ENCODE results near the gene UPF3A. TPM values are rescaled to one million over a fixed set of nuclear protein-coding genes. Genes with fewer than 3 reads are reported as not detected.
A peak's percentile ranks its signal among the peaks of the same experiment; 100 is the strongest.

UPF3A gene
- total RNA-seq, 3 donors from 2014 or later (not counting 1 experiment from before 2014, with no cell fraction given) = 37.8 to 66.5 (median 44.7) TPM

DNA sequence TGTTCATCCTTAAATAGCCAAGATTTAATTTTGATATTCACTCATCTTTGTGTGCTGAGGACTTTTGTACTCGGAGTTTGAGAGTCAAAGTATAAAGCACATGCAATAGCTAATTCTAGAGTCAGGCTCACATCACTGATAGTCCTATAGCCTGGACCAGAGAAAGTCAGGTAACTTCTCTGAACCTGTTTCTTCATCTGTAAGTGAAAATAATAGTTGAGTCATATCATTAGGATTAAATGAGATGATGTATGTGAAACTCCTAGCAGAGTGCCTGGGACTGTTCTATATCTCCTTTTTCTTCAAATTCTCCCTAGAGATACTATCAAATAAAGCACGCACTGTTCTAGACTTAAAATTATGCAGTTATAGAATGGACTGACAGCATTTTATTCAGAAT is 41.9 kb downstream of the UPF3A start:
- H3K36me3 Mint-ChIP-seq = peaks cover 19% of the 10 kb centered on the region
- no peak overlapping the region for H3K4me3 ChIP-seq (ENCODE audit: low read length)
- H3K9me3 ChIP-seq (ENCODE audit: control insufficient read depth, insufficient read depth, low read length) = no peaks in the 10 kb centered on the region
- no peak overlapping the region for H3K27ac ChIP-seq (ENCODE audit: low read length)
- H3K4me1 Mint-ChIP-seq = peaks cover 17 to 36% of the 10 kb centered on the region in 2 donors
- no peak overlapping the region for H3K4me3 Mint-ChIP-seq
- H3K4me1 ChIP-seq (ENCODE audit: control insufficient read depth, insufficient read depth, low read length) = no peaks in the 10 kb centered on the region
- no peaks in the 10 kb centered on the region for H3K9me3 Mint-ChIP-seq
- WGBS (ENCODE audit: insufficient coverage) = 100% methylated on average over 1 of the region's 2 CpGs
- ATAC-seq (no peak), DNase-seq (no peak)
- TF ChIP-seq CTCF (IDR thresholded peaks at IDR 0.05) = no peak
- intact Hi-C loops (cut with micrococcal nuclease) = no loop called here
- no peaks in the 10 kb centered on the region for H3K27me3 ChIP-seq (ENCODE audit: control insufficient read depth, insufficient read depth, low read length)
- H3K36me3 ChIP-seq (ENCODE audit: control insufficient read depth, insufficient read depth, low read length) = peaks cover 35% of the 10 kb centered on the region
- H3K27ac Mint-ChIP-seq = no peak overlapping the region
- no peaks in the 10 kb centered on the region for H3K27me3 Mint-ChIP-seq (ENCODE audit: low read depth in 2 of 2)

DNA sequence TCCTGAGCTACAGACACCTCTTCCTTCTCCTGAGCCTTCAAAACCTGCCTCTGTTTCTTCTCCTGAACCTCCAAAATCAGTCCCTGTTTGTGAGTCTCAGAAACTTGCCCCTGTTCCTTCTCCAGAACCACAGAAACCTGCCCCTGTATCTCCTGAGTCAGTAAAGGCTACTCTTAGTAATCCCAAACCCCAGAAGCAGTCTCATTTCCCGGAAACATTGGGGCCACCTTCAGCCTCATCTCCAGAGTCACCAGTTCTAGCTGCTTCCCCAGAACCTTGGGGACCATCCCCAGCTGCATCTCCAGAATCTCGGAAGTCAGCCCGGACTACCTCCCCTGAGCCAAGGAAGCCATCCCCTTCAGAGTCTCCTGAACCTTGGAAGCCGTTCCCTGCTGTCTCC is 42.9 kb downstream of the UPF3A start:
- 98% methylated on average over 4 of the region's 4 CpGs for WGBS (ENCODE audit: insufficient coverage)
- Histone ChIP-seq H3K27ac (ENCODE audit: low read length) (no peak overlapping the region), H3K36me3 (ENCODE audit: control insufficient read depth, insufficient read depth, low read length) (peaks cover 35% of the 10 kb centered on the region), H3K4me1 (ENCODE audit: control insufficient read depth, insufficient read depth, low read length) (no peaks in the 10 kb centered on the region), H3K4me3 (ENCODE audit: low read length) (no peak overlapping the region), H3K9me3 (ENCODE audit: control insufficient read depth, insufficient read depth, low read length) (no peaks in the 10 kb centered on the region), H3K27me3 (ENCODE audit: control insufficient read depth, insufficient read depth, low read length) (no peaks in the 10 kb centered on the region)
- Mint-ChIP-seq H3K9me3 (no peaks in the 10 kb centered on the region), H3K27me3 (ENCODE audit: low read depth in 2 of 2) (no peaks in the 10 kb centered on the region), H3K27ac (no peak overlapping the region), H3K4me3 (no peak overlapping the region), H3K4me1 (peaks cover 11 to 26% of the 10 kb centered on the region in 2 donors), H3K36me3 (peaks cover 19% of the 10 kb centered on the region)
- TF ChIP-seq CTCF (IDR thresholded peaks at IDR 0.05) = no peak
- intact Hi-C loops (cut with micrococcal nuclease) = no loop called here
- no peak for ATAC-seq
- DNase-seq = no peak

DNA sequence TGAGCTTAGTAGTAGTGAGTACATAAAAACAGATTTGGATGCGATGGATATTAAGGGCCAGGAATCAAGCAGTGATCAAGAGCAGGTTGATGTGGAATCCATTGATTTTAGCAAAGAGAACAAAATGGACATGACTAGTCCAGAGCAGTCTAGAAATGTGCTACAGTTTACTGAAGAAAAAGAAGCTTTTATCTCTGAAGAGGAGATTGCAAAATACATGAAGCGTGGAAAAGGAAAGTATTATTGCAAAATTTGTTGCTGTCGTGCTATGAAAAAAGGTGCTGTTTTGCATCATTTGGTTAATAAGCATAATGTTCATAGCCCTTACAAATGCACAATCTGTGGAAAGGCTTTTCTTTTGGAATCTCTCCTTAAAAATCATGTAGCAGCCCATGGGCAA is 44.3 kb downstream of the UPF3A start:
- intact Hi-C loops (cut with micrococcal nuclease) = no loop called here
- Mint-ChIP-seq H3K9me3 (no peaks in the 10 kb centered on the region), H3K4me1 (peaks cover 0 to 13% of the 10 kb centered on the region in 2 donors), H3K36me3 (peaks cover 19% of the 10 kb centered on the region), H3K4me3 (no peak overlapping the region), H3K27ac (no peak overlapping the region), H3K27me3 (ENCODE audit: low read depth in 2 of 2) (no peaks in the 10 kb centered on the region)
- DNase-seq (no peak), ATAC-seq (no peak)
- Histone ChIP-seq H3K4me1 (ENCODE audit: control insufficient read depth, insufficient read depth, low read length) (no peaks in the 10 kb centered on the region), H3K36me3 (ENCODE audit: control insufficient read depth, insufficient read depth, low read length) (peaks cover 35% of the 10 kb centered on the region), H3K27ac (ENCODE audit: low read length) (no peak overlapping the region), H3K27me3 (ENCODE audit: control insufficient read depth, insufficient read depth, low read length) (no peaks in the 10 kb centered on the region), H3K9me3 (ENCODE audit: control insufficient read depth, insufficient read depth, low read length) (no peaks in the 10 kb centered on the region), H3K4me3 (ENCODE audit: low read length) (no peak overlapping the region)
- 88% methylated on average over 3 of the region's 3 CpGs for WGBS (ENCODE audit: insufficient coverage)
- TF ChIP-seq CTCF (IDR thresholded peaks at IDR 0.05) = no peak

DNA sequence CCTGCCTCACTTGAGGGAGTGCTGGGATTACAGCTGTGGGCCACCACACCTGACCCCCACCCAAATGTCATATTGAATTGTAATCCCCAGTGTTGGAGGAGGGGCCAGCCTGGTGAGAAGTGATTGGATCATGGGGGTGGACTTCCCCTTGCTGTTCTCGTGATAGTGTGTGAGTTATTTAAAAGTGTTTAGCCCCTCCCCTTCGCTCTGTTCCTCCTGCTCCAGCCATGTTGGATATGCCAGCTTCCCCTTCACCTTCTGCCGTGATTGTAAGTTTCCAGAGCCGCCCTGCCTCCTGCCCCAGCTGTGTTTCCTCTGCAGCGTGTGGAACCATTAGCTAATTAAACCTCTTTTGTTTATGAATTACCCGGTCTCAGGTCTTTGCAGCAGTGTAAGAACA is 46.6 kb downstream of the UPF3A start:
- Mint-ChIP-seq H3K36me3 (peaks cover 19% of the 10 kb centered on the region), H3K4me3 (no peak overlapping the region), H3K9me3 (no peaks in the 10 kb centered on the region), H3K27me3 (ENCODE audit: low read depth in 2 of 2) (peaks cover 0 to 2% of the 10 kb centered on the region in 2 donors), H3K4me1 (peaks cover 0 to 7% of the 10 kb centered on the region in 2 donors), H3K27ac (peak overlapping the region in 1 of 2 donors; percentile 27)
- ATAC-seq (peak in 1 of 3 donors; percentile 30), DNase-seq (no peak)
- no peaks in the 10 kb centered on the region for H3K4me1 ChIP-seq (ENCODE audit: control insufficient read depth, insufficient read depth, low read length)
- TF ChIP-seq CTCF (IDR thresholded peaks at IDR 0.05) = no peak
- no peak overlapping the region for H3K4me3 ChIP-seq (ENCODE audit: low read length)
- H3K36me3 ChIP-seq (ENCODE audit: control insufficient read depth, insufficient read depth, low read length) = peaks cover 26% of the 10 kb centered on the region
- H3K9me3 ChIP-seq (ENCODE audit: control insufficient read depth, insufficient read depth, low read length) = no peaks in the 10 kb centered on the region
- H3K27ac ChIP-seq (ENCODE audit: low read length) = no peak overlapping the region
- WGBS (ENCODE audit: insufficient coverage) = 90% methylated on average over 5 of the region's 6 CpGs
- H3K27me3 ChIP-seq (ENCODE audit: control insufficient read depth, insufficient read depth, low read length) = no peaks in the 10 kb centered on the region
- intact Hi-C loops (cut with micrococcal nuclease) = no loop called here
